CD4-positive, alpha-beta T cell treated with Interleukin-21 for 1 hour (primary cell): ENCODE data around the gene TBX1.

Experiments used
- DNase-seq: peaks from one replicate; pipeline ENCODE4 v3.0.0-alpha.2; 2020

TBX1 gene

GRCh38 chr22:19816372-19817119, 56.0 kb downstream of the TBX1 start:
- no peak for DNase-seq
